CD4-positive, alpha-beta T cell treated with Interleukin-17A for 4 hours (primary cell): ENCODE measurements around the gene TSEN34.
"Not testable (repeated sequence)": the region's sequence is repeated elsewhere in the genome, so short reads cannot be mapped to it uniquely, and the experiment has no call there.

ENCODE experiments used
- DNase-seq: peaks from one replicate; pipeline ENCODE4 v3.0.0-alpha.2; 2020; ENCODE audit warnings: mixed read lengths

TSEN34 gene

GRCh38 chr19:54189145-54189734, 1.9 kb upstream of the TSEN34 start, which contains the start of gene MBOAT7:
TSS of gene MBOAT7 (minus strand) at chr19:54189580. CDS start at chr19:54188508, 1,072 bp downstream.
- DNase-seq, result no peak

DNA sequence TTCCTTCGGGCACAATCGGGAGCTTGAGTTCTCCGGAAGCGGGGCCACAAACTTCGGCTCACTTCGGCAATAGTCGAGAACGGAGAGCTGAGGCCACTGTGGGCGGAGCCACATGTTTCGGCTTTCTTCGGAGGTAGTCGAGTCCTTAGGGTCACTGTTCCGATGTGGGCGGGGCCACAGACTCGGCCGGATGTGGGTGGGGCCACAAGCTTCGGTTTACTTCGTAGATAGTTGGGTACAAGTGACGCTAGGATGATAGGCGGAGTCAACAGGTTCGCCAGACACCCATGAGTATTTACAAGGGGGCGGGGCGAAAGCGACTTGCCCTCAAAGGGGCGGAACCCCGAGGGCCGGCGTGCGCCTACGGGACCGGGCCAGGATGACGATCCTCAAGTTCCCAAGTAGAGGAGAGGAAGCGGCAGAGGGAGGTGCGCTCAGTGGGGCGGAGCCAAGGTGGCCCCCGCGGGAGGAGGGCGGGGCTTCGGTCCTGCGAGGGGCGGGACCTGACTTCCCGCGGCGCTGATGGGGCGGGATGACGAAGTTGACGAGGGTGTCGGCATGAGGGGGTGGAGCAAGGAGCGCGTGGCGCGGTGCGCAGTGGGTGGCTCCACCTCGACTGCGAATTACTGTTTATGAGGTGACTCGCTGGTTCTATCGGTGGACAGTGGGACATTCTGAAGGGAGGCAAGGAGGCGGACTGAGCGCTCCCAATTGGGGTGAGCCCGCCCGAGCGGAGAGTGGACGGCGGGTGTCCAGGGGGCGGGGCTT, 1.2 kb upstream of the TSEN34 start:
- peak; percentile 100 for DNase-seq

- DNase-seq, result peak; percentile 100
Observed at GRCh38 chr19:54190503-54191010, 551 bp upstream of the TSEN34 start.

GRCh38 chr19:54191811-54192453, 824 bp downstream of the TSEN34 start:
- no peak for DNase-seq

DNA sequence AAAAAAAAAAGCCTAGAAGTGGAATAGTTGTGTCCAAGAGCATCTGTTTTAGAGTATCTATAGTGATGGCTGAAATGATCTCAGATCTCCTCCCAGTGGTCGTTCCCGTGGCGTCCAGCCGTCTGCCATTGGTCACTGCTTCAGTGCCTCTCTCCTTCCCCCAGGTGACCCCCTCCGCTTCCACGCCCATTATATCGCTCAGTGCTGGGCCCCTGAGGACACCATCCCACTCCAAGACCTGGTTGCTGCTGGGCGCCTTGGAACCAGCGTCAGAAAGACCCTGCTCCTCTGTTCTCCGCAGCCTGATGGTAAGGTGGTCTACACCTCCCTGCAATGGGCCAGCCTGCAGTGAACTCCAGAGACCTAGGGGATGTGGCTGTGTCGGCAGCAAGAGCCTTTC, 1.9 kb downstream of the TSEN34 start:
- no peak for DNase-seq

DNA sequence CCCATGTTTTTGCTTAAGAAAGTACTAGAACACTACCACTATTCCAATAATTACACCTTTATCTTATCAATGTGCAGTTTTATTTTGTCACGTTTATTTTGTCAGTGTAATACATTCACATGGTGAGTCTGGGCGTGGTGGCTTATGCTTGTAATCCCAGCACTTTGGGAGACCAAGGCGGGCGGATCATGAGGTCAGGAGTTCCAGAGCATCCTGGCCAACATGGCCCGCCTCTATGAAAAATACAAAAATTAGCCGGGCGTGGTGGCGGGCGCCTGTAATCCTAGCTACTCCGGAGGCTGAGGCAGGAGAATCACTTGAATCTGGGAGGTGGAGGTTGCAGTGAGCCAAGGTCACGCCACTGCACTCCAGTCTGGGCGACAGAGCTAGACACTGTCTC, 3.4 kb downstream of the TSEN34 start:
- DNase-seq, result not testable (repeated sequence)

- DNase-seq, result no peak
Observed at GRCh38 chr19:54196536-54196935, 5.4 kb downstream of the TSEN34 start.

DNA sequence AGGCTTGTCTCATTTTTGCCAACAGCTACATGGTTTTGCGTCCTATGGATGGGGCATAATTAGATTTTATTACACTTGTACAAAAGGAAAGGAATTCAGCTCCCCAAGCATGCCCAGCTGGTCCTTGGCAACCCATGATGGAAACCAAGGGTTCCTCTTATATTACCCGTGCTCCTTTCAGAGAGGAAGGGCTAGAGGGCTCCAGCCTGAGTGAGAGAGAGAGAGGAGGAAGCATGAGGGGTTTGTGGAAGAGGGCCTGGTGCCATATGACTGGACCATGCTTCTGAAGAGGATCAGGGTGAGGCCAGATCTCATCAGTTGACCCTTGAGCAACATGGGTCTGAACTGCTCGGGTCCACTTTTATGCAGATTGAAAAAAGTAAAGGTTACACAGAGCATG, 6.0 kb downstream of the TSEN34 start:
- no peak for DNase-seq

- DNase-seq, result no peak
Observed at GRCh38 chr19:54199401-54199800, 8.3 kb downstream of the TSEN34 start.

- DNase-seq, result no peak
Observed at GRCh38 chr19:54201172-54201701, 10.1 kb downstream of the TSEN34 start.

- DNase-seq, result no peak
Observed at GRCh38 chr19:54201980-54202379, 10.9 kb downstream of the TSEN34 start.

- DNase-seq, result no peak
Observed at GRCh38 chr19:54203151-54203611, 12.1 kb downstream of the TSEN34 start.

- no peak for DNase-seq
Observed at GRCh38 chr19:54204767-54205468, 13.8 kb downstream of the TSEN34 start.

DNA sequence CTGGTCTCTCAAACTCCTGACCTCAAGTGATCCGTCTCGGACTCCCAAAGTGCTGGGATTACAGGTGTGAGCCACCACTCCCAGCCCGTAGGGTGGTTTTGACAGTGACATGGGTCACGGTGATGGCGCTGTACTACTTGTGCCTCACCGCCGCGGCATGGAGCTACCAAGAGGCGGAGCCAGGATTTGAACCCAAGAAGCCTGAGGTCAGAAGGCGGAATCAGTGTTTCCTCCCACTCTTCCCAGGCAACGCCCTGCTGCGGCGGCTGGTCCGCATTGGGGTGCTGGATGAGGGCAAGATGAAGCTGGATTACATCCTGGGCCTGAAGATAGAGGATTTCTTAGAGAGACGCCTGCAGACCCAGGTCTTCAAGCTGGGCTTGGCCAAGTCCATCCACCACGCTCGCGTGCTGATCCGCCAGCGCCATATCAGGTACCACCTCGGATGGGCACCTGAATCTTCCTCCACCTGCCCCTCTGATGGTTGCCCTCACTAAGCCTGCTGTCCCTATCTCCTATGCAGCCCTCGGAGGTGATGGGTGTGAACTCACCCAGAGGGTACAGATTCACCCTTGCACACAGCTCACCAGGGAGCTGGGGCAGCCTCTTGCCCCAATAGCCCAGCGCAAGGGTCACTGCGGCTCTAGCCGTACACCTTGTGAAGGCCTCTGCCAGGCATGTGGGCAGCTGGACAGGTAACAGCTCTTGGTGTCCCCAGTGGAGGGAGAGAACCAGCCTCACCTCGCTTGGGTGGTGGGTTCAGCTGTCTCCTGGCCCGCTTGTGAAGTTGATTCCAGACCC, 15.1 kb downstream of the TSEN34 start:
- no peak for DNase-seq

GRCh38 chr19:54206831-54207177, 15.7 kb downstream of the TSEN34 start:
- DNase-seq, result no peak

GRCh38 chr19:54207193-54207592, 16.1 kb downstream of the TSEN34 start:
- DNase-seq, result not testable (repeated sequence)

- DNase-seq, result no peak
Observed at GRCh38 chr19:54207676-54207982, 16.5 kb downstream of the TSEN34 start.

DNA sequence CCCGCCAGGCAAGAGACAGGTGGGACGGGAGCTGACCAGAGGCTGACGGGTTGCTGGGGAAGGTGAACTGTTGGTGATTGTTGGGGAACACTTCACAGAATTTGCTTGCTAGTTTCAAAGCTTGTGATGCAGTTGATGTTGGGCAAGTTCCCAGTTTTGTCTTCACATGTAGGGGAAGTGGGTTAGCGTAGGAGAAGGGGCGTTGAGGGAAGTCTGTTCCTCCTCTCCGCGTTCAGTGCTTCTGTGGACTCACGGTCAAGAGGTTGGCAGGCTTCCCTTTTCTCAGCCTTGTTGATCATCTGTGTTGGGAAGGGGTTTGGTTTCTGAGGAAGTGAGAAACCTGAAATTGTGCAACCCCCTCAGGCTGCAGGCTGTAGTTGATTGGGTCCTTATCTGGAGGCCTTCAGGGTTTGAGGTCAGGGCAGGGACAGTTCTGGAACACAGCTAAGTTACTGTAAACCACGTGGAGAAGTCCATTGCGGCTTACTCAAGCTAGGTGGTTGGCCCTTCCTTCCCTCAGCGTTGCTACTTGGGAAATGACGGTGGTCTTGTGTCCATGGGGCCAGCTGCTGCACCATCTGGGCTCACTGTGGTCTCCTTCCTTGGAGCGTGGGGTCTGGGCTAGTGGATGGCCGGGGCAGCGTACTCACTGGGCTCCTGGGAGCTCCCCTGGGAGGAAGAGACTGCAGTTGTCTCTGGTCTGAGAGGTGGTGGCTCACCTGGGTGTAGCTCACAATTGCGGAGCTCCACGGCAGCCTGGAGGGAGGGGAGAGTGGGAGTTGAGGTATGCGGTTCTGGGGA, 17.1 kb downstream of the TSEN34 start:
- DNase-seq, result peak; percentile 41

DNA sequence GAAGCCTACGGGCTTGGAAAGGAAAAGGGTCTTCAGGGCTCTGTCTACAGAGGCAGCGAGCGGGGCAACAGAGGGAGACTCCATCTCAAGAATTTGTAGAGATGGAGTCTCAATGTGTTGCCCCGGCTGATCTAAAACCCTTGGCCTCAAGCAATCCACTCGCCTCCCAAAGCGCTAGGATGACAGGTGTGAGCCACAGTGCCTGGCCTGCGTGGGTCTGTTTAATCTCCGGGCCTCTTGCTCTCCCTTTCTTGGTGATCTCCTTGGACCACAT, 17.6 kb downstream of the TSEN34 start:
- DNase-seq, result no peak

DNA sequence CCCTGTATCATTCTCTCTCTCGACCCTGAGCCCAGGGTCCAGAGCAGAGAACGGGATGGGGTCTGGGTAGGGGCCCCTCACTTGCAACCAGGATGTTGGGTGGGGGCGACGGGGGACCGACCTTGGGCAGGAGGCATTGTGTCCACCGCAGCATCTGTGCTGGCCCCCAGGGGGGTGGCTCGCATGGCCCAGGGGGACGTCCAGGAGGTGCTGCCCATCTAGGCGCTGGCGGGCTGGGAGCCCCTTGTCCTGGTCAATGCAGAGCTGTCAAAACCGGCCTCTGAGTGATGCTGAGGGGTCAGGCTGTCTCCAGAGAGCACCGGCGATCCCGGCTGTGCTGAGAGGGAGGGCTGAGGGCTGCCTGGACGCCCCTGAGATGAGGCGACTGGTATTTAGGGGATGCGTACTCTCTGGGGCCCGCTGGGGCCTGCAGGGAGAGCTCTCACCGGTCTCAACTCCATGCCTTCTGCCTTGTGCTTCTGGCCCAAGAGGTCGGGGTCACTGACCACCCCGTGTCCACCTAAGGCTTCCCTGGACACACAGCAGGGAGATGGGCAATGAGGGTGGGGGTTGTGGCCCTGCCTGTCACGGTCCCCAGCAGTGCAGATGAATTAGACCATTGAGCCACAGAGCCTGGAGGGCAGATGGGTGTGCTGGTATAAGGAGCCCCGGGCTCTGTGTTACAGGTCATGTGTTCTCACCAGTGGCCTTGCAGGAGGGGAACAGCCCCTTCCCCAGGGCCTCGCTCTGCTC, 18.1 kb downstream of the TSEN34 start:
- no peak for DNase-seq
